Measurements from ENCODE around the gene RAB38.

The RAB38 gene

GRCh38 chr11:88139865-88140264 lies 35.4 kb downstream of the RAB38 start:
- Histone ChIP-seq H3K36me3 (ENCODE audit: control insufficient read depth, insufficient read depth, low read length) (no peaks in the 10 kb centered on the region), H3K4me3 (ENCODE audit: low read depth, low read length) (no peak overlapping the region), H3K4me1 (ENCODE audit: control insufficient read depth, insufficient read depth, low read length) (no peaks in the 10 kb centered on the region), H3K27me3 (ENCODE audit: control insufficient read depth, insufficient read depth, low read length) (no peaks in the 10 kb centered on the region), H3K27ac (ENCODE audit: low read depth, low read length) (no peak overlapping the region), H3K9ac (ENCODE audit: low read length) (no peak overlapping the region), H3K9me3 (ENCODE audit: control insufficient read depth, insufficient read depth, low read depth, low read length) (no peaks in the 10 kb centered on the region)

- Histone ChIP-seq H3K4me1 (ENCODE audit: control insufficient read depth, insufficient read depth, low read length) (no peaks in the 10 kb centered on the region), H3K9me3 (ENCODE audit: control insufficient read depth, insufficient read depth, low read depth, low read length) (no peaks in the 10 kb centered on the region; the same call in 1 of the 2 replicates), H3K27ac (ENCODE audit: low read depth, low read length) (no peak overlapping the region), H3K27me3 (ENCODE audit: control insufficient read depth, insufficient read depth, low read length) (no peaks in the 10 kb centered on the region), H3K36me3 (ENCODE audit: control insufficient read depth, insufficient read depth, low read length) (no peaks in the 10 kb centered on the region), H3K9ac (ENCODE audit: low read length) (no peak overlapping the region), H3K4me3 (ENCODE audit: low read depth, low read length) (no peak overlapping the region)
Measured at GRCh38 chr11:88131764-88132470, 43.3 kb downstream of the RAB38 start.

GRCh38 chr11:88122956-88123355 lies 52.3 kb downstream of the RAB38 start:
- no peak overlapping the region for H3K27ac ChIP-seq (ENCODE audit: low read depth, low read length)
- no peak overlapping the region for H3K4me3 ChIP-seq (ENCODE audit: low read depth, low read length)
- H3K36me3 ChIP-seq (ENCODE audit: control insufficient read depth, insufficient read depth, low read length), result no peaks in the 10 kb centered on the region
- no peaks in the 10 kb centered on the region for H3K27me3 ChIP-seq (ENCODE audit: control insufficient read depth, insufficient read depth, low read length)
- H3K4me1 ChIP-seq (ENCODE audit: control insufficient read depth, insufficient read depth, low read length), result no peaks in the 10 kb centered on the region
- no peak overlapping the region for H3K9ac ChIP-seq (ENCODE audit: low read length)
- no peaks in the 10 kb centered on the region for H3K9me3 ChIP-seq (ENCODE audit: control insufficient read depth, insufficient read depth, low read depth, low read length)

GRCh38 chr11:88119561-88119960 lies 55.7 kb downstream of the RAB38 start:
- no peak overlapping the region for H3K9ac ChIP-seq (ENCODE audit: low read length)
- H3K27me3 ChIP-seq (ENCODE audit: control insufficient read depth, insufficient read depth, low read length), result no peaks in the 10 kb centered on the region
- H3K4me3 ChIP-seq (ENCODE audit: low read depth, low read length), result no peak overlapping the region
- peaks cover 4% of the 10 kb centered on the region; the same call in 1 of the 2 replicates for H3K4me1 ChIP-seq (ENCODE audit: control insufficient read depth, insufficient read depth, low read length)
- H3K9me3 ChIP-seq (ENCODE audit: control insufficient read depth, insufficient read depth, low read depth, low read length), result no peaks in the 10 kb centered on the region
- H3K27ac ChIP-seq (ENCODE audit: low read depth, low read length), result no peak overlapping the region
- no peaks in the 10 kb centered on the region for H3K36me3 ChIP-seq (ENCODE audit: control insufficient read depth, insufficient read depth, low read length)

GRCh38 chr11:88117281-88117858 lies 57.9 kb downstream of the RAB38 start:
- Histone ChIP-seq H3K36me3 (ENCODE audit: control insufficient read depth, insufficient read depth, low read length) (no peaks in the 10 kb centered on the region), H3K4me3 (ENCODE audit: low read depth, low read length) (no peak overlapping the region), H3K4me1 (ENCODE audit: control insufficient read depth, insufficient read depth, low read length) (peaks cover 4% of the 10 kb centered on the region; the same call in 1 of the 2 replicates), H3K27me3 (ENCODE audit: control insufficient read depth, insufficient read depth, low read length) (no peaks in the 10 kb centered on the region), H3K9me3 (ENCODE audit: control insufficient read depth, insufficient read depth, low read depth, low read length) (no peaks in the 10 kb centered on the region), H3K9ac (ENCODE audit: low read length) (no peak overlapping the region), H3K27ac (ENCODE audit: low read depth, low read length) (no peak overlapping the region)

- Histone ChIP-seq H3K27me3 (ENCODE audit: control insufficient read depth, insufficient read depth, low read length) (no peaks in the 10 kb centered on the region), H3K9ac (ENCODE audit: low read length) (no peak overlapping the region), H3K4me3 (ENCODE audit: low read depth, low read length) (no peak overlapping the region), H3K4me1 (ENCODE audit: control insufficient read depth, insufficient read depth, low read length) (peaks cover 4% of the 10 kb centered on the region; the same call in 1 of the 2 replicates), H3K36me3 (ENCODE audit: control insufficient read depth, insufficient read depth, low read length) (no peaks in the 10 kb centered on the region), H3K9me3 (ENCODE audit: control insufficient read depth, insufficient read depth, low read depth, low read length) (no peaks in the 10 kb centered on the region), H3K27ac (ENCODE audit: low read depth, low read length) (no peak overlapping the region)
Measured at GRCh38 chr11:88115828-88116755, 59.2 kb downstream of the RAB38 start.

- no peak overlapping the region for H3K4me3 ChIP-seq (ENCODE audit: low read depth, low read length)
- no peaks in the 10 kb centered on the region for H3K27me3 ChIP-seq (ENCODE audit: control insufficient read depth, insufficient read depth, low read length)
- H3K36me3 ChIP-seq (ENCODE audit: control insufficient read depth, insufficient read depth, low read length), result no peaks in the 10 kb centered on the region
- no peak overlapping the region for H3K27ac ChIP-seq (ENCODE audit: low read depth, low read length)
- no peaks in the 10 kb centered on the region for H3K9me3 ChIP-seq (ENCODE audit: control insufficient read depth, insufficient read depth, low read depth, low read length)
- H3K9ac ChIP-seq (ENCODE audit: low read length), result no peak overlapping the region
- H3K4me1 ChIP-seq (ENCODE audit: control insufficient read depth, insufficient read depth, low read length), result peaks cover 4% of the 10 kb centered on the region; the same call in 1 of the 2 replicates
Measured at GRCh38 chr11:88114486-88115045, 60.7 kb downstream of the RAB38 start.

GRCh38 chr11:88106666-88107065 lies 68.6 kb downstream of the RAB38 start:
- no peaks in the 10 kb centered on the region for H3K27me3 ChIP-seq (ENCODE audit: control insufficient read depth, insufficient read depth, low read length)
- no peaks in the 10 kb centered on the region for H3K36me3 ChIP-seq (ENCODE audit: control insufficient read depth, insufficient read depth, low read length)
- H3K4me1 ChIP-seq (ENCODE audit: control insufficient read depth, insufficient read depth, low read length), result peaks cover 6% of the 10 kb centered on the region
- H3K9me3 ChIP-seq (ENCODE audit: control insufficient read depth, insufficient read depth, low read depth, low read length), result no peaks in the 10 kb centered on the region
- H3K27ac ChIP-seq (ENCODE audit: low read depth, low read length), result no peak overlapping the region
- H3K9ac ChIP-seq (ENCODE audit: low read length), result no peak overlapping the region
- no peak overlapping the region for H3K4me3 ChIP-seq (ENCODE audit: low read depth, low read length)

GRCh38 chr11:88105951-88106350 lies 69.3 kb downstream of the RAB38 start:
- no peak overlapping the region for H3K4me3 ChIP-seq (ENCODE audit: low read depth, low read length)
- no peaks in the 10 kb centered on the region for H3K9me3 ChIP-seq (ENCODE audit: control insufficient read depth, insufficient read depth, low read depth, low read length)
- peaks cover 6% of the 10 kb centered on the region for H3K4me1 ChIP-seq (ENCODE audit: control insufficient read depth, insufficient read depth, low read length)
- no peak overlapping the region for H3K9ac ChIP-seq (ENCODE audit: low read length)
- no peaks in the 10 kb centered on the region for H3K36me3 ChIP-seq (ENCODE audit: control insufficient read depth, insufficient read depth, low read length)
- no peak overlapping the region for H3K27ac ChIP-seq (ENCODE audit: low read depth, low read length)
- H3K27me3 ChIP-seq (ENCODE audit: control insufficient read depth, insufficient read depth, low read length), result no peaks in the 10 kb centered on the region

GRCh38 chr11:88105526-88105925 lies 69.7 kb downstream of the RAB38 start:
- H3K27me3 ChIP-seq (ENCODE audit: control insufficient read depth, insufficient read depth, low read length), result no peaks in the 10 kb centered on the region
- H3K9ac ChIP-seq (ENCODE audit: low read length), result no peak overlapping the region
- no peak overlapping the region for H3K27ac ChIP-seq (ENCODE audit: low read depth, low read length)
- peaks cover 6% of the 10 kb centered on the region for H3K4me1 ChIP-seq (ENCODE audit: control insufficient read depth, insufficient read depth, low read length)
- H3K4me3 ChIP-seq (ENCODE audit: low read depth, low read length), result no peak overlapping the region
- H3K9me3 ChIP-seq (ENCODE audit: control insufficient read depth, insufficient read depth, low read depth, low read length), result no peaks in the 10 kb centered on the region
- H3K36me3 ChIP-seq (ENCODE audit: control insufficient read depth, insufficient read depth, low read length), result no peaks in the 10 kb centered on the region

All from HUES6 (cell line).